Mesenchymal stem cell (in vitro differentiated cells and primary cell): ENCODE data around the gene B3GALT6.

Source experiments
- DNase-seq: peaks from one replicate; pipeline ENCODE4 v3.0.0-alpha.2; 2013
- H2AFZ ChIP-seq: one replicate; pipeline ENCODE4 v1.6.1; 2013; ENCODE audit warnings: low read depth, mild to moderate bottlenecking, control low read depth, inconsistent platforms, low read length, moderate library complexity
- H2AK5ac ChIP-seq: 2 replicates; pipeline ENCODE4 v1.6.1; 2013; ENCODE audit warnings: low read length, moderate library complexity, mild to moderate bottlenecking, inconsistent platforms; ENCODE audit not compliant: severe bottlenecking
- H2BK120ac ChIP-seq: one replicate; pipeline ENCODE4 v1.6.1; 2013; ENCODE audit warnings: low read depth, mild to moderate bottlenecking, inconsistent platforms, low read length, moderate library complexity
- H2BK12ac ChIP-seq, 2 experiments: one replicate each; pipeline ENCODE4 v1.6.1; 2013; ENCODE audit warnings: inconsistent platforms in 2 of 2, low read length in 2 of 2, mild to moderate bottlenecking in 2 of 2, moderate library complexity in 2 of 2, control low read depth in 1 of 2
- H2BK15ac ChIP-seq: one replicate; pipeline ENCODE4 v1.6.1; 2013; ENCODE audit warnings: mild to moderate bottlenecking, low read depth, inconsistent platforms; ENCODE audit not compliant: poor library complexity, severe bottlenecking
- H2BK5ac ChIP-seq: 2 replicates; pipeline ENCODE4 v1.6.1; 2013; ENCODE audit warnings: low read depth, mild to moderate bottlenecking, low read length, control low read depth, inconsistent platforms; ENCODE audit not compliant: poor library complexity, severe bottlenecking
- H3K14ac ChIP-seq, 2 experiments: one replicate each; pipeline ENCODE4 v1.6.1; 2013; ENCODE audit warnings: inconsistent platforms in 2 of 2, low read length in 2 of 2, control low read depth in 1 of 2, mild to moderate bottlenecking in 1 of 2, moderate library complexity in 1 of 2
- H3K18ac ChIP-seq, 2 experiments: one replicate each; pipeline ENCODE4 v1.6.1; 2013; ENCODE audit warnings: inconsistent platforms in 2 of 2, low read length in 2 of 2, control low read depth in 1 of 2, low read depth in 1 of 2, mild to moderate bottlenecking in 1 of 2
- H3K23ac ChIP-seq, 2 experiments: one replicate each; pipeline ENCODE4 v1.6.1; 2013; ENCODE audit warnings: inconsistent platforms in 2 of 2, low read length in 2 of 2, mild to moderate bottlenecking in 2 of 2, moderate library complexity in 2 of 2, control low read depth in 1 of 2
- H3K27ac ChIP-seq: 2 replicates; pipeline ENCODE4 v1.5.1; 2013; ENCODE audit warnings: mild to moderate bottlenecking, moderate library complexity, low read length, control low read depth, inconsistent platforms; ENCODE audit not compliant: poor library complexity, severe bottlenecking
- H3K27me3 ChIP-seq, 2 experiments: 2 replicates each; pipeline versions ENCODE4 v1.6.1 to v1.7.0; 2013; ENCODE audit warnings: low read length in 2 of 2, mild to moderate bottlenecking in 2 of 2, moderate library complexity in 2 of 2, control low read depth in 1 of 2, inconsistent platforms in 1 of 2; ENCODE audit not compliant: control insufficient read depth in 1 of 2, insufficient read depth in 1 of 2
- H3K36me3 ChIP-seq, 2 experiments: 2 replicates each; pipeline versions ENCODE4 v1.6.1 to v1.7.0; 2013; ENCODE audit warnings: low read length in 2 of 2, control low read depth in 1 of 2, inconsistent platforms in 1 of 2, low read depth in 1 of 2, mild to moderate bottlenecking in 1 of 2; ENCODE audit not compliant: insufficient read depth in 2 of 2, control insufficient read depth in 1 of 2
- H3K4ac ChIP-seq, 2 experiments: one replicate each; pipeline ENCODE4 v1.6.1; 2013; ENCODE audit warnings: inconsistent platforms in 2 of 2, low read length in 2 of 2, mild to moderate bottlenecking in 2 of 2, moderate library complexity in 2 of 2, control low read depth in 1 of 2, low read depth in 1 of 2
- H3K4me1 ChIP-seq: 2 replicates; pipeline ENCODE4 v1.6.1; 2013; ENCODE audit warnings: low read depth, low read length, control low read depth; ENCODE audit not compliant: control insufficient read depth, insufficient read depth
- H3K4me2 ChIP-seq: 2 replicates; pipeline ENCODE4 v1.6.1; 2013; ENCODE audit warnings: low read length, mild to moderate bottlenecking, inconsistent platforms; ENCODE audit not compliant: poor library complexity, severe bottlenecking
- H3K4me3 ChIP-seq, 2 experiments: 2 replicates each; pipeline versions ENCODE4 v1.5.1 to v1.7.0; 2013; ENCODE audit warnings: low read length in 2 of 2, mild to moderate bottlenecking in 2 of 2, control low read depth in 1 of 2, low read depth in 1 of 2; ENCODE audit not compliant: insufficient read depth in 1 of 2
- H3K79me1 ChIP-seq: replicated peaks from 2 replicates; pipeline ENCODE4 v1.6.1; 2013; ENCODE audit warnings: mild to moderate bottlenecking, control low read depth, low read length, inconsistent platforms; ENCODE audit not compliant: poor library complexity, severe bottlenecking
- H3K9ac ChIP-seq: 2 replicates; pipeline ENCODE4 v1.7.0; 2013; ENCODE audit warnings: mild to moderate bottlenecking, low read length, moderate library complexity
- H3K9me3 ChIP-seq: 2 replicates; pipeline ENCODE4 v1.7.0; 2013; ENCODE audit warnings: mild to moderate bottlenecking, low read length; ENCODE audit not compliant: control insufficient read depth
- H4K8ac ChIP-seq: one replicate; pipeline ENCODE4 v1.6.1; 2013; ENCODE audit warnings: inconsistent platforms, mild to moderate bottlenecking, low read length, moderate library complexity
- H4K91ac ChIP-seq: one replicate; pipeline ENCODE4 v1.6.1; 2013; ENCODE audit warnings: mild to moderate bottlenecking, low read length, inconsistent platforms
- WGBS: methylation state at CpG from one replicate; pipeline ENCODE4 v1.1.7; 2013; ENCODE audit warnings: mixed read lengths; 5-methylcytosine and 5-hydroxymethylcytosine counted together

The B3GALT6 gene

GRCh38 chr1:1213345-1214265, 18.4 kb upstream of the B3GALT6 start, which contains the start of gene TNFRSF4:
Gene TNFRSF4 (minus strand): TSS chr1:1214153. CDS start chr1:1214127, 26 bp downstream.
- 90% methylated on average over 56 of the region's 56 CpGs for WGBS
- H4K91ac ChIP-seq, result no peak within 1 kb of the TSS

GRCh38 chr1:1215080-1215676, 16.9 kb upstream of the B3GALT6 start:
- H3K14ac ChIP-seq, result no peak overlapping the region

More at GRCh38 chr1:1213345-1214265, 18.4 kb upstream of the B3GALT6 start, which contains the start of gene TNFRSF4:
- no peak within 1 kb of the TSS for H3K18ac ChIP-seq
- peaks cover 66% of the 10 kb centered on the region for H3K4me1 ChIP-seq
- no peak within 1 kb of the TSS for H3K4me2 ChIP-seq
- H2BK15ac ChIP-seq, result no peak within 1 kb of the TSS
- no peak within 1 kb of the TSS for H2BK120ac ChIP-seq
- no peak within 1 kb of the TSS for H3K4me3 ChIP-seq
- H3K4ac ChIP-seq, result no peak within 1 kb of the TSS
- peaks cover 29 to 42% of the 10 kb centered on the region in 2 experiments for H3K36me3 ChIP-seq
- no peak for DNase-seq
- H3K27ac ChIP-seq, result no peak within 1 kb of the TSS
- no peak within 1 kb of the TSS for H3K9ac ChIP-seq
- H3K79me1 ChIP-seq, result peaks cover 16% of the 10 kb centered on the region
- H3K9me3 ChIP-seq, result no peaks in the 10 kb centered on the region
- no peak within 1 kb of the TSS for H2BK5ac ChIP-seq
- no peak within 1 kb of the TSS for H4K8ac ChIP-seq
- H3K23ac ChIP-seq, result peak within 1 kb of the TSS in 1 of 2 experiments; percentile 18
- no peak within 1 kb of the TSS for H3K14ac ChIP-seq
- H2AK5ac ChIP-seq, result no peak within 1 kb of the TSS
- H2AFZ ChIP-seq, result no peak within 1 kb of the TSS
- peaks cover 0 to 4% of the 10 kb centered on the region in 2 experiments for H3K27me3 ChIP-seq
- no peak within 1 kb of the TSS for H2BK12ac ChIP-seq

GRCh38 chr1:1215881-1216605, 16.0 kb upstream of the B3GALT6 start:
- Histone ChIP-seq H3K27ac (no peak overlapping the region), H4K91ac (no peak overlapping the region), H3K9ac (no peak overlapping the region), H2BK15ac (no peak overlapping the region), H3K4ac (no peak overlapping the region), H3K4me1 (peaks cover 64% of the 10 kb centered on the region), H3K27me3 (no peaks in the 10 kb centered on the region), H2BK12ac (no peak overlapping the region), H2AK5ac (no peak overlapping the region), H3K14ac (no peak overlapping the region), H3K4me3 (no peak overlapping the region), H3K79me1 (peaks cover 34% of the 10 kb centered on the region), H2BK5ac (no peak overlapping the region), H3K18ac (no peak overlapping the region), H4K8ac (no peak overlapping the region), H3K23ac (no peak overlapping the region), H2AFZ (no peak overlapping the region), H2BK120ac (no peak overlapping the region), H3K4me2 (no peak overlapping the region), H3K9me3 (no peaks in the 10 kb centered on the region), H3K36me3 (peaks cover 40 to 66% of the 10 kb centered on the region in 2 experiments)
- 96% methylated on average over 21 of the region's 21 CpGs for WGBS
- no peak for DNase-seq

More at GRCh38 chr1:1215080-1215676, 16.9 kb upstream of the B3GALT6 start:
- H2AFZ ChIP-seq, result no peak overlapping the region
- H3K4me1 ChIP-seq, result peaks cover 63% of the 10 kb centered on the region
- no peak overlapping the region for H4K91ac ChIP-seq
- no peak overlapping the region for H3K4ac ChIP-seq
- no peak overlapping the region for H2BK12ac ChIP-seq
- no peak overlapping the region for H3K9ac ChIP-seq
- no peak overlapping the region for H4K8ac ChIP-seq
- H3K79me1 ChIP-seq, result peaks cover 27% of the 10 kb centered on the region
- no peak overlapping the region for H2BK15ac ChIP-seq
- H2AK5ac ChIP-seq, result peak overlapping the region; percentile 13
- peaks cover 0 to 2% of the 10 kb centered on the region in 2 experiments for H3K27me3 ChIP-seq
- H2BK120ac ChIP-seq, result no peak overlapping the region
- 59% methylated on average over 11 of the region's 11 CpGs for WGBS
- DNase-seq, result peak; percentile 40
- peaks cover 32 to 58% of the 10 kb centered on the region in 2 experiments for H3K36me3 ChIP-seq
- no peak overlapping the region for H3K4me2 ChIP-seq
- no peak overlapping the region for H3K23ac ChIP-seq
- H2BK5ac ChIP-seq, result no peak overlapping the region
- H3K27ac ChIP-seq, result no peak overlapping the region
- H3K4me3 ChIP-seq, result no peak overlapping the region
- no peak overlapping the region for H3K18ac ChIP-seq
- H3K9me3 ChIP-seq, result no peaks in the 10 kb centered on the region
